HG03064 (cell line): ENCODE data around the gene SNX30.

ENCODE experiments used
- ATAC-seq: cut with Tn5 transposase; IDR thresholded peaks from one replicate; pipeline ENCODE4 v1.9.1; 2021; ENCODE audit warnings: low read depth; ENCODE audit not compliant: unreplicated experiment

SNX30 gene

DNA sequence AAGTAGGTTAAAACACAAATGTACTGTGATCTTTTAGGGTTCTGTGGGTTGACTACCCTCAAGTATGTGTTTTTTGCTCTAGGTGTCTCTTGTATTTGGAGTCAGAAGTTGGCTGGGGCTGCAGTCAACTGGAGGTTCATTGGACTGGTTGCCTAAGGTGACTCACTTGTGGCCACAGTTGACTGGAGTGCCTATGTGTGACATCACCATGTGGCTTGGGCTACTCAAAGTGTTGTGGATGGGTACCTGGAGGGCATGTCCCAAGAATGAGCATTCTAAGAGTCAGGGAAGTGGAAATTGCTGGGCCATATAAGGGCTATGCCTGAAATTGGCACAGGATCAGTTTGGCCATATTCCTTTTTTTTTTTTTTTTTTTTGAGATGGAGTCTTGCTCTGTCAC is 27.4 kb downstream of the SNX30 start:
- no peak for ATAC-seq

DNA sequence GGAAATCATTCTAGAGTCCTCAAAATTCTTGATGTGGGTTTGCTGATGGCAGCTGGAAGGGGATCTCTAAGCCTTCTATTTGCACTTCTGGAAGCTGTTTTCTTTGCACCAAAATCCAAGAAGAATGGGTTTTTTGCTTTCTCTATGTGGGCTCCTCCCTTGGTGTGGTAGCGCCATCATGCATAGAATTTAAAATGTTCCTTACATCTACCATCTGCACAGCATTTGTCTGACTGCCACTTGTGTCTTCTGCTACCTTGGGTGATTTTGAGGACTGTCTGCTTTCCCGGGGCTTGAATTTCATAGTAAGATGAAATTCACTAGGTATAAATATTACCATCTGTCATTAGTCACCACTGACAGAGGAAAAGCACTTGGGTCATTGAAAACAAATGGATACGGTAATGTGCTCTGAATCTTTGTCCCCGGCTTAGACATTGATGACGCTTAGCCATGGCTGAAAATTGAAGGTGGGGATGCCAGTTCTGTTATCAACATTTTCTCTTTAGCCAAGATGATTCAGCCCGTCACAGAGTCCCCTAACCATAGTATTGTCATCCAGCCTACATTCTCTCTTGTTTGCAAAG is 30.0 kb downstream of the SNX30 start:
- no peak for ATAC-seq

DNA sequence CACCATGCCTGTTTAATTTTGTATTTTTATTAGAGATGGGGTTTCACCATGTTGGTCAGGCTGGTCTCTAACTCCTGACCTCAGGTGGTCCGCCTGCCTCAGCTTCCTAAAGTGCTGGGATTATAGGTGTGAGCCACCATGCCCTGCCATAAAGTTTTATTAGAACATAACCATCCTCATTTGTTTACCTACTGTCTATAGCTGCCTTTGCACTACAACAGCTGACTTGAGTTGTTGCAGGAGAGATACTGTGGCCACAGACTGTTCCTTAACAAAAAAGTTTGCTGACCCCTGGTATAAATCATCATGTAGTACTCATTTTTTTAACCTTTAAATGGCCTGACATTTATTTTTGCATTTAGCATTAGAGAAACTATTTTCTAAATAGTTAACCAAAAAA is 31.7 kb downstream of the SNX30 start:
- no peak for ATAC-seq

DNA sequence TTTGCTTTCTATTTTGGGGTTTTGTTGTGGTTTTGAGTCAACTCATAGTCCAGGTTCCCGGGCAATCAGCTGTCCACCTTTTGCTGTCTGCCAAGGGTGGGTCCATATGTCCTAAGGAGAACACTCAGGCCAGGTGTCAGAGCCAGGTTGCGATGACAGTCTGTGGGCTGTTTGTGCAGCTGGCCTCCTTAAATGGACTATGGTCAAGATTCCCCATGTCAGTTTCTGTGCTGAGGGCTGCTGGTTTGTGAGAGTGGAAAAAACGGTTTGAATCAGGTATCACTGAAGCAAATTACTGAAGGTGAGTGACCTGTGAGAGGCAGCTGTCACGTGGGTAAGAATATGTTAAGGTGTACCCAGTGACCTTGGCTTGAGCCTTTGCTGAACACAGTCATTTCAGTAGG is 33.0 kb downstream of the SNX30 start:
- no peak for ATAC-seq

DNA sequence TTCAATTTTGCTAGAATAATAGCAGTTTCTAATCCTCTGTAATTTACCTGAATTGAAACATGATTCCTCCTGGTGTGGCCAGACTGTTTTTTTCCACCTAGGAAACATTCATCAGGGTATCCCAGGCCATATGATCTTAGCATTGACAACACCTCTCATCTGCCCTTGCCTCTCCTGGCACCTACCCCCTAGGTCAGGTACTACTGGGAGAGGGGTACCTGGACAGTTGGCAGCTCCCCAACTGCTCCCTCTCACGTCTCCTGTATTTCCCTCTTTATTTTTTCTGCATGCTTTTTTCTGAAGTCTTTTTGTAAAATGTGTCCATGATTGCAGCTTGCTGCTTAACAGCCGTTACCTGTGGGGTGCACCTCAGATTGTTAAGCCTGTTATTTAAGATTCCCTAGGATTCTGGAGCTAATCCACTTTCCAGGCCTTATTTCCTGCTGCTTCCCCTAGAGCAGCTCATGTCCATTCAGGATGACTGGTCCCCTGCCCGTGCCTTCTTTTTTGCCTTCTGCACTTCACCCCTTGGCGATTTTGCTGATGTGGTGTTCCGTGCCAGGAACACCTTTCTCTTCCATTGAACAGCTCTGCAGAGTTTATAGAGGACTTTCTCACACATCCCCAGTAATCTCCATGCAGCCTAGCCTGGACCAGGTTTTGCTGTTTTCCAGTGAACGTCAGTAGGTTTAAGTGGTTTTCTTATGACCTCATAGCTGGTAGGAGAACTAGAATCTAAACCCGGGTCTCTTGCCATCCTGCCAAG is 33.6 kb downstream of the SNX30 start:
- ATAC-seq = no peak

DNA sequence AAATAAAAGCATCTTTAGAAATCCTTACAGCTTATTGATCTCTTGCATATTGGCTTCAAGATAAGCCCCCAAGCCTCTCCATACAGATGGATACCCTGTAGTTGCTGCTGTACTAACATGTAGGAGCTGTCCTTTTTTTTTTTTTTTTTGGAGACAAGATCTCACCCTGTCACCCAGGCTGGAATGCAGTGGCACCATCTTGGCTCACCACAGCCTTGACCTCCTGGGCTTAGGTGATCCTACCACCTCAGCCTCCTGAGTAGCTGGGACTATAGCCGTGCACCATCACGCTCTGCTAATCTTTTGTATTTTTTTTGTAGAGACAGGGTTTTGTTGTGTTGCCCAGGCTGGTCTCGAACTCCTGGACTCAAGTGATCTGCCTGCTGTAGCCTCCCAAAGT is 35.4 kb downstream of the SNX30 start:
- ATAC-seq = no peak

DNA sequence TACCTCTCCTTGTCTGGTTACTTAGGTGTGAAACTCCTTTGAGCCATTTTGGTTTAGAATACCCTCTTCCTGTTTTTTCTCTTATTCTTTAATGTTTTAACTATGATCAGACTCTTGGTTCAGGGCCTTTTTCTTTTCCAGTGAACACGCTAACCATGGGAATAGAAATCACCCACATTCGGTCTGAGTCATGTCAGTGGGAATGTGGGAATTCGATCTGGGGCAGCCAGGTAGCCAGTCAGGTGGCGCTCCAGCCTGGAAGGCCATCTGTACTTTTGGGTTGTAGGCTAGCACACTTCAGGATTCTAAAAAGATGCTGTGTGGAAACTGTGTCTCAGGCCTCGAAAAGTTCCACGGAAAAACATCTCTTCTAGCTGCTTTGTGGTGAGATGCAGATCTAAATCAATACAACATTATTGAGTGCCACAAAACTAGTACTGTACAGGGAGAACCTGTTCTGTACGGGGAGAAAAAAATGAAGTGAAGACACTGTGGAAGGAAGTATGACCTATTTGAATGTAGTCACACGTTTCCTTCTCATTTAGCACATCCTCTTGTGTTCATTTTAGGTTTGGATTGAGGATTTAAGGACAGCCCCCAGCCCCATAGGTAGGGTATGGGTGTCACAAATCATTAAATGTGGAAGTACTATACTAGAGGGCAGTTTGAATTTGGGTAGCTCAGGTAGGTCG is 36.4 kb downstream of the SNX30 start:
- ATAC-seq = no peak

DNA sequence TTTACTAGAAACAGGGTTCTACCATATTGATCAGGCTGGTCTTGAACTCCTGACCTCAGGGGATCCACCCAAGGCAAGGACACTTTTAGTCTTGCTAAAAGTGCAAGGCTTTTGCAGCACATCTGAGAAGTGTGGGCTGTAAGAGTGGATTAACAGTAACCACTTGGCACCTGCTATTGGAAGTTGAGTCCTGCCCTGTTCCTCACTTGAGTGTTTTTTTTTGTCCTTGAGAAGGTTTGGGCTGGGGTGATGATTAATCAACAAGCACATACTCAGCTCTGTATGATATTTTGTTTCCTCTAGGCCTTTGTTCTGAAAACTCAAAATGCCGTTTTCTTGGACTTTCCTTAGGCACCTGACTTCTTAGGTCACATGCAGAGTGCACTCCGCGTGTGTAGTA is 37.4 kb downstream of the SNX30 start:
- ATAC-seq = no peak

DNA sequence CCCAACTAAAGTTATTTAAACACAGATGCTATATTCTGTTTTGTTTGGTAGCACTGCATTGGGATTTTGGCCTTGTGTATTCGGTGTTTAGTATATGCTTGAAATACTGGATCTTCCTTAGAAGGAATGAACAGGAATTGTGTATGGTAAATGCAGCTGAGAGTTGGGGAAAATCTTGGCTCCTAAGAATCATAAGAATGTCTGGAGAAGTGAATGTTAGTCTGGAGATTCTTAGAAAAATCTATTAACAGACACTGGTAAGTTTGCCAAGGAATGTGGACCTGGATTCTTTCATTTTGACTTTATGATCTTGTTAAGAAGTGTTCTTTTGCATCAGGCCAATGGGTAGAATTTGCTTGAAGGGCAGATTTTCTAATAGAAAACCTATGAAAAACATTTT is 38.9 kb downstream of the SNX30 start:
- no peak for ATAC-seq

DNA sequence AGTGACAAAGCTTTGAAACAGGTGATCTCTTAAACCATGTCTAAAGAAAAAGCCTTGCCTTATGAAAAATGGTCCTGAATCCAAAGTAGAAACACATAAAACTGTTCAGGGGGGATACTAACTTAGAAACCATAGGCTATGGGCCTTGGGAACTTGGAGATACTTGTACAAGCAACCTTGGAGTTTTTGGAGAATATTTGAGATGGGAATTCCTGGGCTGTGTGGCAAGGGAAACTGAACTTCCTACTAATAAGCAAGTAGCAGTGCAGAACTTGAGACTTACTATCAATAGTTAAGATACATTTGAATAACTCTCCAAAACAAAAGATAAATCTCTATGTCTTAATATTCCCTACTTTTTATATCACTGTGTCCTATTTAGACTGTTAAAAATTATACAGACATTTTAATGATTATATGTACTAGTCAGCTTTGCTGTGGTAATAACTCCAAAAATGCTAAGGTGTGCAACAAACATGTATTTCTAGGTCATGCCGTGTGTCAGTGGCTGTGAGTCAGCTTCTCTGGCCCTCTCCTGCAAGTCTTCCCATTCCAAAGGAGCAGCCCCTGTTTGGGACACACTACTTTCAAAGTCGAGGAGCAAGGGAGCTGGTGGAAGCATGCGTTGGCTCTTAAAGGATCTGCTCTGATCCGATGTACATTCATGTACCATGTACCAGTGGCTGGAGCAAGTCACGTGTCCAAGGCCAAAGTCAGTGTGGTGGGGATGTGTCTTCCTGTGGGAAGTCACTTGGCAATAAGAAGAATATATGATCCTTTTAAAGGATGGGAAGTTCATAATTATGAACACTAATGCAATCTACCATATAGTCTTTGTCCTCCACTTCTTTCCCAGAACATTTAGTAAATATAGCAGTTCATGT is 39.6 kb downstream of the SNX30 start:
- ATAC-seq = no peak

DNA sequence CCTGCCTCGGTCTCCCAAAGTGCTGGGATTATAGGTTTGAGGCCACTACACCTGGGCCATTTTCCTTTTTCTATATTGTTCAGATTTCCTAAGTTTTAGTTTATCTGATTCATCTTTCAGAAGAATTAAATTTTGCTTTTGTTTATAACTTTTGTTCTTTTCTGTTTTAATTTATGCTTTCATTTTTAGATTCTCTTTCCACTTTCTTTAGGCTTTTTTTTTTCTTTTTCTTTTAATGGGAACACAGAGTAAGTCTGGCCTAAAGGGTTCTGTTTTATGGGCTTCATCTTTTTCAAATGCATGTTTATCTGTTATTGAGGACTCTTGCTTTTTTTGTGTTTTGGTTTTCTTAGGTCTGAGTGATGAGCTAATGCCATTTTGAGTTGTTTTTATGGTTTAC is 42.1 kb downstream of the SNX30 start:
- no peak for ATAC-seq

DNA sequence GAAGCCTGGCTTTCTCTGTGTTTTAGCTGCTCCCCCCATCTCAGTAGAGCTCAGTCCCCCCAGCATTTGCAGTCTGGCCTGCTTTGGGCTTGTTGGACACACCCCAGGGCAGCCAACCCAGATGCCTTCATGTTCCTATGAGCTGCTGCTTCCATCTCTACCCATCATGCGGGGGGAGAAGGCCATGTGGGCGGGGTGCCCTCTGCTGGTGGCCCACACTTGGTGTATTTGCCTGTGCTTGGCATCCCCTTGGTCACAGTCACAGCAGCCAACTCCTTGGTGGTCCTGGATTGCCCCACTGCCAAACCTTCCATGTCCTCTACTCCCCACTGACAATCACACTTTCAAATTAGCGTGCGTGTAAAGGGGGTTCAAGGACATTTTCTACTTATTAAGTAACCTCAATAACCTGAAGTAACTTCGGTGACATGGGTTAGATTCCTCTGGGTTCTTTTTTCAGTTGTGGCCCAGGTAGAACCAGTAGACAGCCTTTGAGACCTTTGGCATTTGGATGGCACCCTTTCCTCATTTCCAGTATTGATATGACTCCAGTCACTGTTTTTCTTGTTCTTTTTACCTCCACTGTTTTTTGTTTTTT is 42.8 kb downstream of the SNX30 start:
- no peak for ATAC-seq

DNA sequence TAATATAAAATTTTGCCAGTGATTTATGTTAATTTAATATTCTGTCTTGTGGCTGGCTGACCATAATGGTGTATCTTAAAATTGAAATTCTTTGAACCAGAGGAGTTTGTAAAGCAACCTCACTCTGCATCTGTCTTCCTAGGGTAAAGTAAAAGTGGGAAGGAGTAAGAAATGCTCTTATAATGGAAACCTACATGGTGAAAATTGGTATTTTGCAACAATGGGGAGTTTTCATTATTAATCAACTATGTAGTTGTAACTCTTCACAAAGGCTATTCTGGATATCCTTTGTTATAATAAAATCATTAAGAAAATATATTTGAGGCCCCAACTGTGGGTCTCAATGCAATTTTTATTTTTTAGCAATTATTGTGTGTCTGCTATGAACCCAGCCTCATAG is 44.2 kb downstream of the SNX30 start:
- no peak for ATAC-seq

DNA sequence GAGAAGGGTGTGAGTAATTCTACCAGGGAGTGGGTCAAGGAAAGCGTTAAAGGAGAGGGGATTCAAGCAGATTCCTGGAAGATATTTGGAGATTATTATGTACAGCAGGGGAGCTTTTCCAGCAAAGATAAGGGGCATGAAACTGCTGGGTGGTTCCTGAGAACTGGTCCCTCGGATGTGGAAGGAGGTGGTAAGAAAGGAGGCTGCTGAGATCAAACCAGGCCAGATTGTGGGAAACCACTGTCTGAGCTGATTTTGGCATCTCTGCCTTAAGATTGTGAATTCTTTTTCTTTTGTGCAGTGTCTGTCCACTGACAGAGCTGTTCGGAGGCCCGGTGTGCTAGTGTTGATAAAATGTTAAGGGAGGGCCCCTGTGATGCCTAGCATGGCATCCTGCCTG is 45.4 kb downstream of the SNX30 start:
- ATAC-seq = no peak

DNA sequence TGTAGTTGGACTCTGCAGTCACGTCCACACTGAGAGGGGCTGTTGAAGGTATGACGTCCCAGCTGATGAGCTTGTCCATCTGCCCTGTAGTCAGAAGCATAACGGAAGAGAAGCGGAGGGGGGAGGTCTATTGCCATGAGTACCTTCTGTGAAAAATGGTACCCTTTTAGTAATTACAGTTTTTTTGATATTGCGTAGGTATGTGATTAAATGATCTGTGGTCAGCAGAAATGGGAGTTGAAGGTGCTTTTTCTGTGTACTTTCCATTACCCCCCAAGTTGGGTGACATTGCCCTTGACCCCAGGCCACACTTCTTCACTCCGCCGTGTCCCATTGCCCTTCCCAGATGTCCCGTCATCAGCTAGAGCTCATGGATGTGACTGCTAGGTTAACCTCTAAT is 45.9 kb downstream of the SNX30 start:
- no peak for ATAC-seq

DNA sequence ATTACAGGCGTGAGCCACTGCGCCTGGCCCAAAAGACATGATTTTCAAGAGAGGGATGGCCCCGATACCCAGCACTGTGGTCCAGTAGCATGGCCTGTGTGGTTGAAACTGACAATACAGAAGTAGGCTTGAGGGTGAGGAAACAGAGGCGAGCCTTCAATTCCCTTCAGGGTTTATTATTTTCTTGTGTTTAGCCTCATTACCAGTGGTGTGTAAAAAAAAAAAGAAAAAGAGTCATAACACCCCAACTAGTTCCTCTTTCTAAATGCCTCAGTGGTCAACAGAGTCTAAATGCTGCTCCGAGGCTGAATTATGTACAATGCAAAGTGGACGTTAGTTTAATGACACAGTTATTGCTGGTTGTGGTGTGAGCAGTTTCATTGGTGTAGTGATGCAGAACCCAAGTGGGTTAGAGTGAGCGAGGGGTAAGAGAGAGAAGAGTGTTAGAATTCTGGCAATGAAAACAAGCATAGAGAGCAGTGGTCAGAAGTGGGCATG is 58.8 kb downstream of the SNX30 start:
- ATAC-seq = peak; percentile 99

DNA sequence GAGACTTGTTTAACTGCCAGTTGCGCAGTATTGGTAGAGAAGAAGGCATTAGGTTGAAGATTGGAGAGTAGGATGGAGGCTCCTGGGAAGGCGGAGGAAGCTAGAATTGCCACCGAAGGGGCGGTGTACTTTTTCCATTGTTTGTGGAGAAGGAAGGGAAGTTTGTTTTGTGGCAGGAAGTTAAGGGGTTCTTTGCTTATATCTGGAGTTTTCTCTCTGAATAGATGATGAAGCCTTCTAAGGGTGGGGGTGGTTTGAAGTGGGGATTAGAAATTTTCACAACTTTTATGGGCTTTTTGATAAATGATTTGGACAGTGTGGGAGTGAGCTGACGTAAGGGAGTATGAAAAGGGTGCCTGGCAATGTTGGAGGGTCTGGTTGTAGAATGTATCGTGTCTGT is 59.3 kb downstream of the SNX30 start:
- ATAC-seq = no peak

DNA sequence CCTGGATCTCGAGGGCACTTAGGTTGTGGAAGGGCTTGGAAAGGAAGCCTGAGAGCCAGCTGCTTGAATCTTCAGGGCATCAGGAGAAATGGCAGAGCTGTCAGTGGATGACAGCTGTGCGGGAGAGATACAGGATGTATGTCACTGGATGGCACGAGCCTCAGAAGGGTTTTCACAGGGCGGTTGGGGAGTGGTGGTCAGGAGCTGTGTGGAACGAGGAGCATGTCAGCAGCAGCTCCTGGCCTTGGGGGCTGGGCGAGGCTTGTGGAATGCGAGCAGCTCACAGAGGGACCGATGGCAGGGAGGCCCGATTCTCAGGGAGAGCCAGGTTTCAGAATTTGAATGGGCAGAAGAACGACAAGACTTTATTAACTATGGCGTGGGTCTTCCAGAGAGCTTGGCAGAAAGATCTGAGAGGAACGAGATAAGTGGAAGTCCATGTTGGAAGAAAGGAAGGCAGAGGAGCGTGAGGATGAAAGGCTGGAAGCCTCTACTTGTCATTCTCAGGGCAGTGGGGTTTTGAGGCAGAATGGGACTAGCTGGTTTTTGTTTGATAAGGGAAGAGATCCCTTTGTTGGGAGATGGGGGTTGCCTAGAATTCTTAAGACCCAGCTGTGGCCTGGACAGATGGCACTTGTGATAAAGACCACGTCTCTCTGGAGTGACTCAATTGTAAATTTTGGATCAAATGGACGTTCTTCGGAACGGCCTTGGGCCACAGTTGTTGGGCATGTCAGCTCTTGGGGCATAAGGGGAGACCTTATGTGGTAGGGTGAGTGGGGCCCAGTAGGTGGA is 60.3 kb downstream of the SNX30 start:
- ATAC-seq = no peak

DNA sequence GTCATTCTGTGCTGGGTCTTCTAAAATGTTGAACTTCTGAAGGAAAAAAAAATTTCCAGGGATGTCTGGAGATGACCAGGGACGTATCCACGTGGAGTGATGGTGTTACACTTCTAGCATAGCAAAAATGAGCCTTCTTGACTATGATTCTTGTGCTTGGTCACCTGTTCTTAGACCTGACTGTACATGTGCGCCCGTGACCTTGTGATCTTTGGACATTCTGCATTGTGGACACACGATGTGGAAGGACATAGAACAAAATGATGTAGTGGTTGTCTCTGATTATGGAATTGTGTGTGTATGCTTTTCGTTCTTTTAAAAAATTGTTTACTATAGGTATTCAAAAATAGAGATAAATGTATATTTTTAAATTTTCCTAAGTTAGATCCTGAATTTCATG is 61.0 kb downstream of the SNX30 start:
- no peak for ATAC-seq

DNA sequence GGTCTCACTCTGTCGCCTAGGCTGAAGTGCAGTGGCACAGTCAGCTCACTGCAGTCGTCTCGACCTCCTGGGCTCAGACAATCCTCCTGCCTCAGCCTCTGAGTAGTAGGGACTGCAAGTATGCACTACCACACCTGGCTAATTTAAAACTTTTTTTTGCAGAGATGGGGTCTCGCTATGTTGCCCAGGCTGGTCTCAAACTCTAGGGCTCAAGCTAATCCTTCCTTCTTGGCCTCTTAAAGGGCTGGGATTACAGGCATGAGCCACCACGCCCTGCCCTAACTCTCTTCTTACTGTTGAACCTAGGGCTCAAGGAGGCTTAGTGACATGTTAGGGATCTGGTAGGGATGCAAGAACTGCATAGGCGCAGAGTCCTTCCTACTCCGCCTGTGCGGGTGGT is 65.3 kb downstream of the SNX30 start:
- no peak for ATAC-seq
